Esophagus muscularis mucosa (tissue), 4 donors: Measurements from ENCODE around the gene NUP93. TPM values are rescaled to one million over a fixed set of nuclear protein-coding genes. Genes with fewer than 3 reads are reported as not detected.

ENCODE experiments used
- DNase-seq: peaks from one replicate; pipeline ENCODE4 v3.0.0-alpha.2; 2017; ENCODE audit errors: extremely low spot score
- H3K27ac ChIP-seq, 4 donors: fragments of 200-600 bp; sonication (generic); replicated peaks in 1 of 4; 1 replicate in 3 of 4; 2 replicates in 1 of 4; pipeline ENCODE4 v1.5.1; 2016 to 2019; ENCODE audit warnings: mild to moderate bottlenecking in 1 of 4
- H3K27me3 ChIP-seq, 4 donors: fragments of 200-600 bp; sonication (generic); one replicate each; pipeline versions ENCODE4 v1.5.1 to v1.6.0; 2016 to 2019
- H3K36me3 ChIP-seq, 4 donors: fragments of 200-600 bp; sonication (generic); one replicate each; pipeline ENCODE4 v1.5.1; 2016 to 2019
- H3K4me1 ChIP-seq, 4 donors: fragments of 200-600 bp; sonication (generic); one replicate each; pipeline ENCODE4 v1.5.1; 2016 to 2019
- H3K4me3 ChIP-seq, 4 donors: fragments of 200-600 bp; sonication (generic); 1 replicate in 2 of 4; 2 replicates in 2 of 4; pipeline ENCODE4 v1.5.1; 2016 to 2019; ENCODE audit warnings: mild to moderate bottlenecking in 4 of 4, moderate library complexity in 1 of 4
- H3K9me3 ChIP-seq, 4 donors: fragments of 200-600 bp; sonication (generic); 1 replicate in 3 of 4; 2 replicates in 1 of 4; pipeline ENCODE4 v1.5.1; 2016 to 2019
- EP300 ChIP-seq: sonication (generic); formaldehyde crosslinking; IDR thresholded peaks from one replicate; pipeline ENCODE4 v1.6.1; 2017; ENCODE audit warnings: antibody characterized with exemption
- POLR2A ChIP-seq: fragments of 450-650 bp; IDR thresholded peaks from one replicate; pipeline ENCODE4 v1.6.1; 2017; ENCODE audit warnings: antibody characterized with exemption, moderate library complexity, mild to moderate bottlenecking, low read depth
- POLR2AphosphoS5 ChIP-seq, 2 donors: sonication (generic); formaldehyde crosslinking; IDR thresholded peaks; one replicate each; pipeline ENCODE4 v1.6.1; 2017; ENCODE audit warnings: antibody characterized with exemption in 2 of 2
- WGBS: methylation state at CpG from one replicate; pipeline ENCODE4 v1.1.5; 2018; 5-methylcytosine and 5-hydroxymethylcytosine counted together
- intact Hi-C: fragments of 100-400 bp; cut with DNase I; formaldehyde crosslinking; loops from one replicate; pipeline ENCODE4 v1.15.1; 2023
- total RNA-seq, 4 donors: library from RNA; depleted of rRNA; stranded (reverse); fragments of >200 nt; gene quantifications; one replicate each; pipeline versions ENCODE4 v1.1.0 to v1.2.1, GENCODE V29; 2016
- TF ChIP-seq, protein P1 (sequence below), 3 experiments: fragments of 200-600 bp in 2 of 3; fragments of 450-650 bp in 1 of 3; sonication (generic) in 2 of 3; IDR thresholded peaks; one replicate each; pipeline ENCODE4 v1.5.1; 2017 to 2019; ENCODE audit warnings: antibody characterized with exemption in 3 of 3, mild to moderate bottlenecking in 2 of 3, moderate library complexity in 1 of 3

NUP93 gene
- total RNA-seq, 4 donors from 2014 or later, result 34.0 to 47.5 (median 36.5) TPM

DNA sequence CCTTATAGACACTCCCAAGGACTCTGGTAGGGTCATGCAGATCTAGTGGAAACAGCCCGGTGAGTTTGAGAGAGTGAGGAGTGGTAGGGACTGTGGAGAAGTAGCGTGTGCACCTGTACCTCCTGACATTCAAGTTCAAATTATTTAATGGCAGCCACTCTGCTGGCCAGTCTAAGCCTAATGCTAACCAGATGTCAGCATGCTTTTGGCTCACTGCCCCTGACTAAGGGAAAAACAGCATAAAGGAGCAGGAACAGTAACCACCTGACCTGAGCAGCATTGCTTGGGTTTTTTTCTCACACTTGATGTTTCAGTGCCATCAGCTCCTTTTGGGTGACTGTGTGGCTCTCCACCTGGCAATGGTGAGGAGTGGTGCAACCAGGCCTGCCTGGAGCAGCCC is 111.3 kb downstream of the NUP93 start:
- Histone ChIP-seq H3K36me3 (peaks cover 50 to 95% (median 77%) of the 10 kb centered on the region in 4 donors), H3K27me3 (no peaks in the 10 kb centered on the region), H3K27ac (no peak overlapping the region), H3K4me3 (no peak overlapping the region), H3K4me1 (no peaks in the 10 kb centered on the region), H3K9me3 (no peaks in the 10 kb centered on the region)
- TF ChIP-seq POLR2AphosphoS5 (IDR thresholded peaks at IDR 0.05) (no peak), POLR2A (no peak), EP300 (no peak)
- TF ChIP-seq, protein P1, sequence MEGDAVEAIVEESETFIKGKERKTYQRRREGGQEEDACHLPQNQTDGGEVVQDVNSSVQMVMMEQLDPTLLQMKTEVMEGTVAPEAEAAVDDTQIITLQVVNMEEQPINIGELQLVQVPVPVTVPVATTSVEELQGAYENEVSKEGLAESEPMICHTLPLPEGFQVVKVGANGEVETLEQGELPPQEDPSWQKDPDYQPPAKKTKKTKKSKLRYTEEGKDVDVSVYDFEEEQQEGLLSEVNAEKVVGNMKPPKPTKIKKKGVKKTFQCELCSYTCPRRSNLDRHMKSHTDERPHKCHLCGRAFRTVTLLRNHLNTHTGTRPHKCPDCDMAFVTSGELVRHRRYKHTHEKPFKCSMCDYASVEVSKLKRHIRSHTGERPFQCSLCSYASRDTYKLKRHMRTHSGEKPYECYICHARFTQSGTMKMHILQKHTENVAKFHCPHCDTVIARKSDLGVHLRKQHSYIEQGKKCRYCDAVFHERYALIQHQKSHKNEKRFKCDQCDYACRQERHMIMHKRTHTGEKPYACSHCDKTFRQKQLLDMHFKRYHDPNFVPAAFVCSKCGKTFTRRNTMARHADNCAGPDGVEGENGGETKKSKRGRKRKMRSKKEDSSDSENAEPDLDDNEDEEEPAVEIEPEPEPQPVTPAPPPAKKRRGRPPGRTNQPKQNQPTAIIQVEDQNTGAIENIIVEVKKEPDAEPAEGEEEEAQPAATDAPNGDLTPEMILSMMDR (IDR thresholded peaks at IDR 0.05), result no peak
- 83% methylated on average over 2 of the region's 2 CpGs for WGBS
- no peak for DNase-seq
- intact Hi-C loops, result no loop called here

DNA sequence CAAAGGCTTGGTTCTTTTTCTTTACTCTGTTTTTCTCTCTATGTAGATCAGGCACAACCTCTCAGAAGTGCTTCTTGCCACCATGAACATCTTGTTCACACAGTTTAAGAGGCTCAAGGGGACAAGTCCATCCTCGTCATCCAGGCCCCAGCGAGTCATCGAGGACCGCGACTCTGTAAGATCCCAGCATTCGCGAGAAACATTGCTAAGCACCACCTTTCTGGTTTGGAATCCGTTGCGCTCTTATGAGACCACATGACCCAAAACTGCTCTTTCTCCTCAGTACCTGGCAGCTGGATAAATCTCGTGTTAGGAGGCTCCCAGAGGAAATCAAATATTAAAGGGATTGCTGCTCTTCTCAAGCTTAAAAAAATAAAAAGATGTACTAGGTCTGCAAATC is 111.7 kb downstream of the NUP93 start:
- Histone ChIP-seq H3K4me1 (no peaks in the 10 kb centered on the region), H3K27ac (no peak overlapping the region), H3K27me3 (no peaks in the 10 kb centered on the region), H3K9me3 (no peaks in the 10 kb centered on the region), H3K4me3 (no peak overlapping the region), H3K36me3 (peaks cover 50 to 91% (median 73%) of the 10 kb centered on the region in 4 donors)
- 96% methylated on average over 10 of the region's 10 CpGs for WGBS
- intact Hi-C loops, result no loop called here
- no peak for DNase-seq
- TF ChIP-seq POLR2A, result no peak
- no peak for TF ChIP-seq EP300
- no peak for TF ChIP-seq POLR2AphosphoS5 (IDR thresholded peaks at IDR 0.05)
- TF ChIP-seq, protein P1 (IDR thresholded peaks at IDR 0.05), result no peak

DNA sequence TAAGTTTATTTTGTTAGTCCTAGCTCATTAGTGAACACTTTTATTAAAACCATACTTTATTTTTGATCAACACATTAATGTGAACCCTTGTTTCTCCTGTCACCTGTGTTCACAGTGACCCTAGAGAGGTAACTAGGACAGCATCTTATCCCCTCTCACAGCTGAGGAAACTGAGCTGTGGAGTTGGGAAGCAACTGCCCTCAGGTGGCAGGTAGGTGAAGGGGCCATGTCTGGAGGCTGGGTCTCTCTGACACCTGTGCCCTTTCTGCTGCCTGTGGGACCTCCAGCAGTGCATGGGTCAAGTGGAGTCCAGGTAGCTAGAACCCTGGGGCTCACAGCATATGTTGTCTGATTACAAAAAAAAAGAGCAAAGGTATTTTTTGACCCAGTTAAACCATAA is 112.2 kb downstream of the NUP93 start:
- H3K4me3 ChIP-seq, result no peak overlapping the region
- no peaks in the 10 kb centered on the region for H3K4me1 ChIP-seq
- H3K27ac ChIP-seq, result no peak overlapping the region
- intact Hi-C loops, result no loop called here
- TF ChIP-seq, protein P1 (IDR thresholded peaks at IDR 0.05), result no peak
- TF ChIP-seq EP300 (no peak), POLR2AphosphoS5 (IDR thresholded peaks at IDR 0.05) (no peak), POLR2A (no peak)
- DNase-seq, result no peak
- peaks cover 50 to 86% (median 71%) of the 10 kb centered on the region in 4 donors for H3K36me3 ChIP-seq
- H3K27me3 ChIP-seq, result no peaks in the 10 kb centered on the region
- no peaks in the 10 kb centered on the region for H3K9me3 ChIP-seq

DNA sequence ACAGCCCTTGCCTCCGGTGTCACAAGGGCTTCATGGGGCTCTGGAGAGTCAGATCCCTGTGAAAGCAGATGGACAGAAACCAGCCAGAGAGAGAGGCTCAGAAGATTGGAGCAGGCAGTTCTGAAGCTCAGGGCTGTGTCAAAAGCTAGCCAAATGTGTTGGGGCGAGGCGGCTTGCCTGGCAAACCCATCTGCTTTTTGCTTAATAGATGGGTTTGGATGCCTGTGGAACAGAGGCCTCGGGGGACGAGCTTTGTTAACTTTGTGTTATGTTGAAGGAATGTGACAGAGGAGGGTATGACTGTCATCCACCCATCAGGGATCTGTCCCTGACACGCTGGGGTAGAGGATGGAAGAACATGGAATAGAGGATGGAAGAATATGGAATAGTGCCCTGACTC is 114.1 kb downstream of the NUP93 start:
- no peak for DNase-seq
- peaks cover 38 to 67% (median 52%) of the 10 kb centered on the region in 4 donors for H3K36me3 ChIP-seq

More for the DNA sequence above, 114.1 kb downstream of the NUP93 start:
- intact Hi-C loops, result no loop called here
- TF ChIP-seq POLR2A (no peak), EP300 (no peak), POLR2AphosphoS5 (IDR thresholded peaks at IDR 0.05) (no peak)
- TF ChIP-seq, protein P1 (IDR thresholded peaks at IDR 0.05), result no peak
- Histone ChIP-seq H3K9me3 (no peaks in the 10 kb centered on the region), H3K27ac (no peak overlapping the region), H3K4me1 (peaks cover 0 to 13% (median 12%) of the 10 kb centered on the region in 4 donors), H3K27me3 (no peaks in the 10 kb centered on the region), H3K4me3 (no peak overlapping the region)
- 95% methylated on average over 6 of the region's 6 CpGs for WGBS
